ENCODE data around the gene DYNLL2. TPM values are rescaled to one million over a fixed set of nuclear protein-coding genes. Genes with fewer than 3 reads are reported as not detected.
"Not testable (repeated sequence)": the region's sequence is repeated elsewhere in the genome, so short reads cannot be mapped to it uniquely, and the experiment has no call there.

DYNLL2 gene
- total RNA-seq, 2 donors from 2014 or later, result 29.9 to 33.0 TPM

DNA sequence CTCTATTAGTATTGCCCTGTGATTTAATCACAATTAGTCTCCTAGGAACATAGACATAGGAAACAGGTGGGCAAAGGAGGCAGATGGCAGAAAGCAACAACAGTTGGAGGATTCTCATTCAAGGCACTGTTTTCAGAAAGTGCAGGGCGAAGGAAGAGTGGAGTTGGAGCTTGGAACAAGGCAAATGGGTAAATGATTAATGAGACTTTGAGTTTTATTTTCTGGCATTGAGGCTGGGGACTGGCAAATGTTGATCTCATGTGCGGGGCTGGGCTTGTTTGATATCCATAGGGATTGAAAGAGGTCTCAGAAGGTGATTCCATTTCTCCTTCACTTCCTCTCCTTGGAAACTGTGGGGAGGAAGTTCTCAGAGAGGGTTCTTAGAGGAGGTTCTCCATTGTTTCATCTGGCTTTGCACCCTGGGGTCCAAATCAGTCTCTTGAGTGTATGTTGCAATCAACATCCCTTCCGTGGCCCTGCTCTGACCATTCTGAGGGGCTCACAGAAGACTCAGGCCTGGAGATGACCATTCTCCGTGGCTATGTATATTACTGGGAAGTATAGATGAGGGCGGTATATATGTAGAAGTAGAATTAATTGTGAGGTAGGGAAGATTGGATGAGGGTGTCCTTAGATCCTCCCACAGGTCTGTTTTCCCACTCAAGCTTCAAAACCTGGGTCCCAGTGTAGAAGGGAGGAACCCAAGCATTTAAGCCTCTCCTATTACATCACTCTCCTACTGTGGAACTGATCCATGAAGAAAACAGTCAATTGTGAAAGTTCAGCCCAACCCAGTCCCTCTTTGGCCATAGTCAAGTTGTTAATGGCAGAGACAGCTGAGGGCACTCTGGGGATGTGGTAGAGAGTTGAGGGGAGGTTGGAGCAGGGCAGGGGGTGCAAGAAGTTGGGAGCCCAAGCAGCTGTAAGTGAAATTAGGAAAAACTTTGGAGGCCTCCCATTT lies 39.7 kb upstream of the DYNLL2 start:
- 86% methylated on average over 5 of the region's 5 CpGs for WGBS
- Histone ChIP-seq H3K27ac (no peak overlapping the region), H3K4me1 (replicated peaks) (no peaks in the 10 kb centered on the region), H3K36me3 (no peaks in the 10 kb centered on the region), H3K4me3 (no peak overlapping the region), H3K27me3 (replicated peaks; ENCODE audit: insufficient read depth) (no peaks in the 10 kb centered on the region), H3K9me3 (no peaks in the 10 kb centered on the region)
- intact Hi-C loops (cut with DNase I), result no loop called here
- DNase-seq (ENCODE audit: low spot score), result no peak
- TF ChIP-seq POLR2A (IDR thresholded peaks at IDR 0.05), result no peak
- TF ChIP-seq, protein P1, sequence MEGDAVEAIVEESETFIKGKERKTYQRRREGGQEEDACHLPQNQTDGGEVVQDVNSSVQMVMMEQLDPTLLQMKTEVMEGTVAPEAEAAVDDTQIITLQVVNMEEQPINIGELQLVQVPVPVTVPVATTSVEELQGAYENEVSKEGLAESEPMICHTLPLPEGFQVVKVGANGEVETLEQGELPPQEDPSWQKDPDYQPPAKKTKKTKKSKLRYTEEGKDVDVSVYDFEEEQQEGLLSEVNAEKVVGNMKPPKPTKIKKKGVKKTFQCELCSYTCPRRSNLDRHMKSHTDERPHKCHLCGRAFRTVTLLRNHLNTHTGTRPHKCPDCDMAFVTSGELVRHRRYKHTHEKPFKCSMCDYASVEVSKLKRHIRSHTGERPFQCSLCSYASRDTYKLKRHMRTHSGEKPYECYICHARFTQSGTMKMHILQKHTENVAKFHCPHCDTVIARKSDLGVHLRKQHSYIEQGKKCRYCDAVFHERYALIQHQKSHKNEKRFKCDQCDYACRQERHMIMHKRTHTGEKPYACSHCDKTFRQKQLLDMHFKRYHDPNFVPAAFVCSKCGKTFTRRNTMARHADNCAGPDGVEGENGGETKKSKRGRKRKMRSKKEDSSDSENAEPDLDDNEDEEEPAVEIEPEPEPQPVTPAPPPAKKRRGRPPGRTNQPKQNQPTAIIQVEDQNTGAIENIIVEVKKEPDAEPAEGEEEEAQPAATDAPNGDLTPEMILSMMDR (IDR thresholded peaks at IDR 0.05), result no peak
- no peak for TF ChIP-seq POLR2AphosphoS5 (IDR thresholded peaks at IDR 0.05)

DNA sequence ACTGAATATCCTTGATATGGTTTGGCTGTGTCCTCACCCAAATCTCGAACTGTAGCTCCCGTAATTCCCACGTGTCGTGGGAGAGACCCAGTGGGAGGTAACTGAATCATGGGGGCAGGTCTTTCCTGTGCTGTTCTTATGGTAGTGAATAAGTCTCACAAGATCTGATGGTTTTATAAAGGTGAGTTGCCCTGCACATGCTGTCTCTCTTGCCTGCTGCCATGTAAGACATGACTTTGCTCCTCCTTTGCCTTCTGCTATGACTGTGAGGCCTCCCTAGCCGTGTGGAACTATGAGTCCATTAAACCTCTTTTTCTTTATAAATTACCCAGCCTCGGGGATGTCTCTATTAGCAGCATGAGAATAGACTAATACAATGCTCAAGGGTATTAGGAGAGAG lies 39.0 kb upstream of the DYNLL2 start:
- H3K36me3 ChIP-seq; H3K4me1 ChIP-seq (replicated peaks); DNase-seq (ENCODE audit: low spot score); H3K27ac ChIP-seq; H3K27me3 ChIP-seq (replicated peaks; ENCODE audit: insufficient read depth); intact Hi-C loops (cut with DNase I); H3K9me3 ChIP-seq; H3K4me3 ChIP-seq: not testable (repeated sequence)
- WGBS, result 93% methylated on average over 6 of the region's 6 CpGs

DNA sequence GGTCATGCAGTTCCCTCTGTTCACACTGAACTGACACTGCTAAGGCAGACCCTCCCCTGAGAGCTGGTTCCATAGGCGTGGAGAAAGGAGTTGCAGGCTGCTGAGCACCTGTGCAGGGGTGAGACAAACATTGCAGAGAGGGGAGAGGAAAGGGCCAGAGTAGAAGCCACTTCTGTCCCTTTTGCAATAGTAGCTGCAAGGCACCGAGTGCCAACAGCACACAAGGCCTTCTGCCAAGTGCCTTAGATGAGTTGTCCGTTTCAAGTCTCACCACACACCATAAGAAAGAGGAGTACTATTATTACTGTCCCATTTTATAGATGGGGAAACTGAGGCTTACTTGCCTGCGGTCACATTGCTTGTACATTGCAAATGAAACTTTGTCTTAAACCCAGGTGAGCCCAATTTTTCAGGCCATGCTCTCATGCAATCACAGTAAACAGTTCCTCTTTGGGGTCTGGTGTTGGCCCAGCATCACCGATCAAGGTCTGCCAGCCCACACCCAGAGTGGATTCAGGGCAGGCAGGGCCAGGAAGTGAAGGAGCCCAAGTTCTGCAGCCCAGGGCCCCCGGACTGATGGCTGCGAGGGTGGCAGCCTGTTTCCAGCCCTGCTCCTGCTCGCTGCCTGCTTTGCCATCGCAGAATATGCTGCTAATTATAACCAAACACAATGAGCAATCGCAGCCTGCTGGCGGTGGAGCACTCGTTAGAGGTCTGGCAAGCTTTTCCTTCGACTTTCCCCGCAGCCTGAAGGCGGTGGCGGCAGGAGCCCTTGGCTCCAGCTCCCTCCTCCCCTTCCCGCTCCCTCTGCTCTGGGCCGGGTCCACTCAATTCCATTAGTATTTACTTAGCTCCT lies 36.8 kb upstream of the DYNLL2 start:
- Histone ChIP-seq H3K36me3 (no peaks in the 10 kb centered on the region), H3K4me3 (no peak overlapping the region), H3K27ac (no peak overlapping the region), H3K27me3 (replicated peaks; ENCODE audit: insufficient read depth) (no peaks in the 10 kb centered on the region), H3K9me3 (no peaks in the 10 kb centered on the region), H3K4me1 (replicated peaks) (no peaks in the 10 kb centered on the region)
- TF ChIP-seq POLR2AphosphoS5 (IDR thresholded peaks at IDR 0.05) (no peak), POLR2A (IDR thresholded peaks at IDR 0.05) (no peak)
- TF ChIP-seq, protein P1 (IDR thresholded peaks at IDR 0.05), result no peak
- no peak for DNase-seq (ENCODE audit: low spot score)
- intact Hi-C loops (cut with DNase I), result no loop called here
- 57% methylated on average over 18 of the region's 18 CpGs for WGBS

DNA sequence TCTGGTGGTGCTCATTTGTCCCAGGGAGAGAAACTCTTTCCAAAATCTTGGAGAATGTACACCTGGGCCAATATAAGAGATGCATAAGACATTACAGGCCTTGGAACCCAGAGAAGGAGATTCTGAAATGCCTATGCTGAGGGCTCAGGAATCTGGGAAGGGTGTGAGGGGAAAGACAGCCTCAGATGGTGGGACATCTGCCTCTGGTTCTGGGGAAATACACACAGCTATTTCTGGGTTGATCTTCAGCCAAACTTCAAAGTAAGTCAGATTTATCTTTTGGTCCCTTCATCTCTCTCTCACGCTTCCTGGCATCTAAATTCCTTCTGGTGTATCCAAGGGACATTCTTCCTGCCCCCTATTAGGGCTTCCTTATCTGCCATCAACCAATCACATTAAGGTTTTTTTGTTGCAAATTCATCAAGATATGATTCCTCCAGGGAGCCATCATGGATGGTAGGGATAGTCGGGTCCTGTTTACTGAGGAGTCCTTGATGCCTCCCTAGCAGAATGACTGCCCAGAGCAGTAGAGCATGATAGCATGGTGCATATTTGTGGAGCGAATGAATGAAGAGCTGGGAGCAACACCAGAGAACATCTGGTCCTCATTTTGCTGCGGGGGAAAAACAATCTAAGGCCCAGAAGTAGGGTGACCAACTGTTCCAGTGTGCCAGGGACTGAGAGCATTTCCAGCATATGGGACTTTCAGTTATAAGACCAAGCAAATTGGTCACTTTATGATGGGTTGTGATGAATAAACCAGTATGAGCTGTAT lies 35.7 kb upstream of the DYNLL2 start:
- TF ChIP-seq POLR2A (IDR thresholded peaks at IDR 0.05) (no peak), POLR2AphosphoS5 (IDR thresholded peaks at IDR 0.05) (no peak)
- TF ChIP-seq, protein P1 (IDR thresholded peaks at IDR 0.05), result no peak
- intact Hi-C loops (cut with DNase I), result no loop called here

DNA sequence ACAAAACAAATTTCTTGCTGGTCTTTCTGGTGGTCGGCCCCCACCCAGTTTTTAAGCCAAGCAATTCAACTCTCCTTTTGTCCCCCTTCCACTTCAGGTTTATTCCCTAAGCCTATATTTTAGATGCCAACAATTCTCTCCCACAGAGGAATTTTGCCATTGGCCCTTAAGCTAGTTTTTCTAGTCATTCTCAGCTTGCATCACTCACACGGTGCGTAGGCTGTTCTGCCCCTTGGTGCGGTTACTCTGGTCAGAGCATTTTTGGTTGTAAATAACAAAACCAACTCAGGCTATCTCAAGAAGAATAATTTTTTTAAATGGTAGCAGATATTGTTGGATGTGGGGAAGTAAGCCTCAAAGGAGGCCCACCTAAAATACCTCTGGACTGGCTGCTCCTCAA lies 33.7 kb upstream of the DYNLL2 start:
- no peak for DNase-seq (ENCODE audit: low spot score)
- H3K27me3 ChIP-seq (replicated peaks; ENCODE audit: insufficient read depth), result no peaks in the 10 kb centered on the region
- no peaks in the 10 kb centered on the region for H3K9me3 ChIP-seq
- H3K4me1 ChIP-seq (replicated peaks), result no peaks in the 10 kb centered on the region
- intact Hi-C loops (cut with DNase I), result no loop called here
- TF ChIP-seq, protein P1 (IDR thresholded peaks at IDR 0.05), result no peak
- TF ChIP-seq POLR2A (IDR thresholded peaks at IDR 0.05) (no peak), POLR2AphosphoS5 (IDR thresholded peaks at IDR 0.05) (no peak)
- H3K27ac ChIP-seq, result no peak overlapping the region
- no peak overlapping the region for H3K4me3 ChIP-seq
- no peaks in the 10 kb centered on the region for H3K36me3 ChIP-seq
- WGBS, result 97% methylated on average over 4 of the region's 4 CpGs

More for the DNA sequence above, 35.7 kb upstream of the DYNLL2 start:
- no peak for DNase-seq (ENCODE audit: low spot score)
- no peaks in the 10 kb centered on the region for H3K4me1 ChIP-seq (replicated peaks)
- H3K27me3 ChIP-seq (replicated peaks; ENCODE audit: insufficient read depth), result no peaks in the 10 kb centered on the region
- H3K27ac ChIP-seq, result no peak overlapping the region
- H3K9me3 ChIP-seq, result no peaks in the 10 kb centered on the region
- no peaks in the 10 kb centered on the region for H3K36me3 ChIP-seq
- WGBS, result 82% methylated on average over 4 of the region's 4 CpGs
- no peak overlapping the region for H3K4me3 ChIP-seq

Measured in prostate gland (tissue), 2 donors.